LNCaP clone FGC (cell line): ENCODE results near the gene DDI2.
"Not testable (repeated sequence)": the region's sequence is repeated elsewhere in the genome, so short reads cannot be mapped to it uniquely, and the experiment has no call there.

Experiments used
- DNase-seq: peaks from one replicate; pipeline ENCODE4 v3.0.0-alpha.2; 2011; ENCODE audit warnings: low read depth
- H3K4me3 ChIP-seq: 2 replicates; pipeline ENCODE4 v1.5.1; 2011; ENCODE audit warnings: mild to moderate bottlenecking, low read depth, low read length, control low read depth
- TF ChIP-seq, protein P1 (sequence below): IDR thresholded peaks from 2 replicates; pipeline ENCODE4 v1.5.1; 2012; ENCODE audit warnings: mild to moderate bottlenecking; ENCODE audit not compliant: control insufficient read depth, insufficient read depth; ENCODE audit errors: extremely low read depth

The DDI2 gene

DNA sequence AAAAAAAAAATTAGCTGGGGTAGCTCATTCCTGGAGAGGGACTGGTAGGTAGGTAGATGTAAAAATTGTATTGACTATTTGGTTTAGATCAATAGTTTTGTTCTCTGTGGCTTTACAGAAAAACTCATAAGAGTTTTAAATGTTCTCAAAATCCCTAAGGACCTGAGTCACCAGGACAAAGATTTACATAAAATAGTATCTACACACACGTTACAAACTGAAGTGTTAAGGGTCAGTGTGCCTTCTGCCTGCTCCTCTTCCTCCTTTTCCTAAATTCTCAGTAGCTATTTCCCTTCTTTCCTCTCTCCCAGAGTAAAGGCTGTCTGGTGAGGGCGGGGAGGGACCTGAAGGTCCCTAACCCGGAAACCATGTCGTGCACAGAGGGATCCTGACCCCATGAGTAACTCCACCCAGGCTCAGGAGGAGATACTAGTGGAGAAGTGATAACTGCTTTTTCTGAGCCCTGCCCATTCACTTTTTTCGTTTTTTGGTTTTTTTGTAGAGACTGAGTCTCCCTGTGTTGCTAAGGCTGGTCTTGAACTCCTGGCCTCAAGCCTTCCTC lies 74.9 kb downstream of the DDI2 start:
- TF ChIP-seq, protein P1, sequence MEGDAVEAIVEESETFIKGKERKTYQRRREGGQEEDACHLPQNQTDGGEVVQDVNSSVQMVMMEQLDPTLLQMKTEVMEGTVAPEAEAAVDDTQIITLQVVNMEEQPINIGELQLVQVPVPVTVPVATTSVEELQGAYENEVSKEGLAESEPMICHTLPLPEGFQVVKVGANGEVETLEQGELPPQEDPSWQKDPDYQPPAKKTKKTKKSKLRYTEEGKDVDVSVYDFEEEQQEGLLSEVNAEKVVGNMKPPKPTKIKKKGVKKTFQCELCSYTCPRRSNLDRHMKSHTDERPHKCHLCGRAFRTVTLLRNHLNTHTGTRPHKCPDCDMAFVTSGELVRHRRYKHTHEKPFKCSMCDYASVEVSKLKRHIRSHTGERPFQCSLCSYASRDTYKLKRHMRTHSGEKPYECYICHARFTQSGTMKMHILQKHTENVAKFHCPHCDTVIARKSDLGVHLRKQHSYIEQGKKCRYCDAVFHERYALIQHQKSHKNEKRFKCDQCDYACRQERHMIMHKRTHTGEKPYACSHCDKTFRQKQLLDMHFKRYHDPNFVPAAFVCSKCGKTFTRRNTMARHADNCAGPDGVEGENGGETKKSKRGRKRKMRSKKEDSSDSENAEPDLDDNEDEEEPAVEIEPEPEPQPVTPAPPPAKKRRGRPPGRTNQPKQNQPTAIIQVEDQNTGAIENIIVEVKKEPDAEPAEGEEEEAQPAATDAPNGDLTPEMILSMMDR = no peak
- H3K4me3 ChIP-seq = no peak overlapping the region
- DNase-seq = no peak

DNA sequence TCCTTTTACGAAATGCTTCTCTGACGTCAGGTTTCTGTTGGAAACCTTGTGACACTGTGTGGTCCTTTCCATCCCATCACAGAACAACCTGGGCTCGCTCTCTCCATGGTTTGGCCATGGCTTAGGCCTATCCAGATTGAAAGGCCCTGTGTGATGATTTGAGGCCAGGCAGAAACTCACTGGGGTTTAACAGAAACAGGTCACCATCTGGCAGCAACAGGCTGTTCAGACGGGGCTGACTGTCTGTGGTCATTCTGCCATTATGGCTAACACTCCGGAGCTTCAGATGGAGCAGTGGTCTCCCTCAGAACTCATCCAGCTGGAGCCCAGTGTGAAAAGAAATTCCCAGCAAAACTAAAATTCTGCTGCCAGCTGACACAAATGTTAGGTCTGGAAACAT lies 76.1 kb downstream of the DDI2 start:
- no peak overlapping the region for H3K4me3 ChIP-seq
- TF ChIP-seq, protein P1 = no peak
- DNase-seq = no peak

DNA sequence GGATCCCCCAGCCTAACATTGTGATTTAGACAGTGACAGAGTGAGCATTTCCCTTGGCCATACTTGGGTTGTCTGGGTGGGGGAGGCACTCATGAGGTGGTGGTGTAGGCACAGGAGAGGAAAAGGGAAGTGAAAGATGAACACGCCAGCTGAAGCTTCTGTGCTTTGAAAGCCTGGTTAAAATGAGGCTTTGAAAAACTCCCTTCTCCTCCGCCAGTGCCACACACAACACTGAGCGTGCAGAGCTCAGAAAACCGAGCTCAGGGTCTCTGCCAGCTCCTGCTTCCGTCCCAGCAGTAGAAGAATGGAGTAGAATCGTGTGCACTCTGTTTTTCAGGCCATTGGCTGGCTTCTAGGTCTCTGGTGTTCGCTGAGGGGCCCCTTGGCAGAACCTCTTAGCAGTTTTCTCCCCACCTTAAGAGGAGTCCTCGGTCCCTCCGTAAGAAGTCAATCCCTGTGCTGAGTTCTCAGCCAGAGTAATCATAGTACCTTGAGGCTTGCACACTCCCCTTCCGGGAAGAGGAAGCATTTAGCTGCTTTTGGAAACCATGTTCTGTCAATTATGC lies 79.8 kb downstream of the DDI2 start:
- no peak overlapping the region for H3K4me3 ChIP-seq
- TF ChIP-seq, protein P1 = no peak
- DNase-seq = no peak

DNA sequence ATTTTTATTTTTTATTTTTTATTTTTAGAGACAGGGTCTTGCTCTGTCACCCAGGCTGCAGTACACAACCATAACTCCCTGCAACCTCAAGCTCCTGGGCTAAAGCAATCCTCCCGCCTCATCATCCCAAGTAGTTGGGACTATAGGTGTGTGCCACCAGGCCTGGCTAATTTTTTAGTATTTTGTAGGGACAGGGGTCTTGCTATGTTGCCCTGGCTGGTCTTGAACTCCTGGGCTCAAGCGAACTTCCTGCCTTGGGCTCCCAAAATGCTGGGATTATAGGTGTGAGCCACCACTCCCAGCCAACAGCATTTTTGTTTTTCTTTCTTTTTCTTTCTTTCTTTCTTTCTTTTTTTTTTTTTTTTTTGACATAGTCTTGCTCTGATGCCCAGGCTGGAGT lies 80.9 kb downstream of the DDI2 start:
- no peak for DNase-seq
- H3K4me3 ChIP-seq = no peak overlapping the region
- TF ChIP-seq, protein P1 = no peak

- not testable (repeated sequence) for DNase-seq, H3K4me3 ChIP-seq
Observed at GRCh38 chr1:15699321-15699720, 82.1 kb downstream of the DDI2 start.

GRCh38 chr1:15700508-15700907 lies 83.2 kb downstream of the DDI2 start:
- TF ChIP-seq, protein P1 = no peak

DNA sequence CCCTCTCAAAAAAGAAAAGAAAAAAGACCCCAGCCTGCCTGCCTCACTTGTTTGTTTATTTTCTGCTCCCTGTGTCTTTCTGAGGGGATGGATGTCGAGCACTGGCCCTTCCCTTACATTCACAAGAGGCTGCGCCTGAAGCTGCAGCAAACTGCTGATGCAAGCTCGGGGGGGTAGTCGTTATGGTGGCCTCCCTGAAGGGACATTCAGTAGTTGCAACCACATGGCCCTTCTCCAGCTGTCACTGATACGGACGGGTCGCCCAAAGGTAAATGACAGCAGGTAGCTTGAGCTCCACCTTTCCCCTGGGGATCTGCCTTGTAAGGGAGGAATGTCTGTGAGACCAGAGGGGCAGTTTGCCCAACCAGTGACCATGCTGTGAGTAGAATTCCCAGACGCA lies 84.5 kb downstream of the DDI2 start:
- DNase-seq = no peak
- no peak overlapping the region for H3K4me3 ChIP-seq
- TF ChIP-seq, protein P1 = no peak

More at GRCh38 chr1:15700508-15700907, 83.2 kb downstream of the DDI2 start:
- no peak overlapping the region for H3K4me3 ChIP-seq
- no peak for DNase-seq
